Subcutaneous abdominal adipose tissue (tissue), 5 donors: ENCODE data around the gene TMEM45A.

Experiments
- H3K27ac ChIP-seq: one replicate; pipeline ENCODE4 v1.7.0; 2013; ENCODE audit warnings: low read depth, mild to moderate bottlenecking, inconsistent platforms, low read length, moderate library complexity
- H3K27me3 ChIP-seq, 5 donors: one replicate each; pipeline ENCODE4 v1.7.0; 2013; ENCODE audit warnings: low read length in 5 of 5, inconsistent platforms in 1 of 5; ENCODE audit not compliant: control insufficient read depth in 5 of 5, insufficient read depth in 4 of 5
- H3K36me3 ChIP-seq, 5 donors: one replicate each; pipeline ENCODE4 v1.7.0; 2013; ENCODE audit warnings: low read length in 5 of 5; ENCODE audit not compliant: control insufficient read depth in 5 of 5, insufficient read depth in 5 of 5
- H3K4me1 ChIP-seq, 5 donors: one replicate each; pipeline ENCODE4 v1.7.0; 2013; ENCODE audit warnings: low read length in 5 of 5, mild to moderate bottlenecking in 3 of 5, moderate library complexity in 1 of 5; ENCODE audit not compliant: control insufficient read depth in 5 of 5, insufficient read depth in 5 of 5
- H3K4me3 ChIP-seq, 5 donors: one replicate each; pipeline ENCODE4 v1.7.0; 2013; ENCODE audit warnings: low read length in 5 of 5, low read depth in 1 of 5
- H3K9ac ChIP-seq, 5 donors: one replicate each; pipeline ENCODE4 v1.7.0; 2013; ENCODE audit warnings: low read length in 5 of 5, mild to moderate bottlenecking in 4 of 5, moderate library complexity in 3 of 5
- H3K9me3 ChIP-seq, 5 donors: one replicate each; pipeline ENCODE4 v1.7.0; 2013; ENCODE audit warnings: low read length in 5 of 5; ENCODE audit not compliant: control insufficient read depth in 5 of 5
- donor health status: healthy.
- donor health status: healthy.
- donor health status: healthy.
- donor health status: healthy.
- donor health status: healthy.

TMEM45A gene

GRCh38 chr3:100562224-100562857 is 69.9 kb downstream of the TMEM45A start:
- Histone ChIP-seq H3K9ac (no peak overlapping the region), H3K27me3 (no peaks in the 10 kb centered on the region), H3K4me3 (no peak overlapping the region), H3K27ac (no peak overlapping the region), H3K36me3 (no peaks in the 10 kb centered on the region), H3K4me1 (no peaks in the 10 kb centered on the region), H3K9me3 (no peaks in the 10 kb centered on the region)

GRCh38 chr3:100563228-100563627 is 70.8 kb downstream of the TMEM45A start:
- H3K4me1 ChIP-seq = no peaks in the 10 kb centered on the region
- H3K9ac ChIP-seq = no peak overlapping the region
- H3K9me3 ChIP-seq = no peaks in the 10 kb centered on the region
- H3K27ac ChIP-seq = no peak overlapping the region
- no peak overlapping the region for H3K4me3 ChIP-seq
- no peaks in the 10 kb centered on the region for H3K27me3 ChIP-seq
- H3K36me3 ChIP-seq = no peaks in the 10 kb centered on the region

GRCh38 chr3:100563652-100564211 is 71.3 kb downstream of the TMEM45A start:
- H3K4me3 ChIP-seq = no peak overlapping the region
- no peak overlapping the region for H3K27ac ChIP-seq
- no peaks in the 10 kb centered on the region for H3K9me3 ChIP-seq
- no peaks in the 10 kb centered on the region for H3K27me3 ChIP-seq
- no peaks in the 10 kb centered on the region for H3K36me3 ChIP-seq
- no peaks in the 10 kb centered on the region for H3K4me1 ChIP-seq
- H3K9ac ChIP-seq = no peak overlapping the region

GRCh38 chr3:100570811-100571210 is 78.4 kb downstream of the TMEM45A start:
- H3K4me1 ChIP-seq = no peaks in the 10 kb centered on the region
- H3K9ac ChIP-seq = no peak overlapping the region
- H3K27ac ChIP-seq = no peak overlapping the region
- no peaks in the 10 kb centered on the region for H3K9me3 ChIP-seq
- no peak overlapping the region for H3K4me3 ChIP-seq
- no peaks in the 10 kb centered on the region for H3K27me3 ChIP-seq
- H3K36me3 ChIP-seq = peaks cover 0 to 5% (median 0%) of the 10 kb centered on the region in 5 donors

GRCh38 chr3:100574536-100574935 is 82.1 kb downstream of the TMEM45A start:
- H3K27ac ChIP-seq = no peak overlapping the region
- no peaks in the 10 kb centered on the region for H3K27me3 ChIP-seq
- H3K9me3 ChIP-seq = no peaks in the 10 kb centered on the region
- peaks cover 0 to 2% (median 0%) of the 10 kb centered on the region in 5 donors for H3K36me3 ChIP-seq
- H3K4me1 ChIP-seq = no peaks in the 10 kb centered on the region
- H3K9ac ChIP-seq = no peak overlapping the region
- H3K4me3 ChIP-seq = no peak overlapping the region

GRCh38 chr3:100575704-100576103 is 83.3 kb downstream of the TMEM45A start:
- no peaks in the 10 kb centered on the region for H3K9me3 ChIP-seq
- H3K4me1 ChIP-seq = no peaks in the 10 kb centered on the region
- H3K27ac ChIP-seq = no peak overlapping the region
- H3K27me3 ChIP-seq = no peaks in the 10 kb centered on the region
- H3K36me3 ChIP-seq = no peaks in the 10 kb centered on the region
- H3K4me3 ChIP-seq = no peak overlapping the region
- H3K9ac ChIP-seq = no peak overlapping the region

- Histone ChIP-seq H3K27ac (no peak overlapping the region), H3K9me3 (no peaks in the 10 kb centered on the region), H3K36me3 (no peaks in the 10 kb centered on the region), H3K4me1 (no peaks in the 10 kb centered on the region), H3K27me3 (no peaks in the 10 kb centered on the region), H3K4me3 (no peak overlapping the region), H3K9ac (no peak overlapping the region)
Measured at GRCh38 chr3:100577382-100578008, 85.1 kb downstream of the TMEM45A start.

- Histone ChIP-seq H3K27ac (no peak overlapping the region), H3K27me3 (no peaks in the 10 kb centered on the region), H3K4me3 (no peak overlapping the region), H3K9ac (no peak overlapping the region), H3K36me3 (no peaks in the 10 kb centered on the region), H3K9me3 (no peaks in the 10 kb centered on the region), H3K4me1 (no peaks in the 10 kb centered on the region)
Measured at GRCh38 chr3:100578646-100579045, 86.2 kb downstream of the TMEM45A start.

- H3K27me3 ChIP-seq = no peaks in the 10 kb centered on the region
- no peak overlapping the region for H3K27ac ChIP-seq
- no peak overlapping the region for H3K9ac ChIP-seq
- no peaks in the 10 kb centered on the region for H3K4me1 ChIP-seq
- H3K9me3 ChIP-seq = no peaks in the 10 kb centered on the region
- H3K36me3 ChIP-seq = no peaks in the 10 kb centered on the region
- H3K4me3 ChIP-seq = no peak overlapping the region
Measured at GRCh38 chr3:100580147-100580546, 87.7 kb downstream of the TMEM45A start.

- H3K9me3 ChIP-seq = no peaks in the 10 kb centered on the region
- H3K27ac ChIP-seq = no peak overlapping the region
- no peak overlapping the region for H3K4me3 ChIP-seq
- H3K27me3 ChIP-seq = no peaks in the 10 kb centered on the region
- H3K4me1 ChIP-seq = no peaks in the 10 kb centered on the region
- no peak overlapping the region for H3K9ac ChIP-seq
- H3K36me3 ChIP-seq = no peaks in the 10 kb centered on the region
Measured at GRCh38 chr3:100581650-100582049, 89.2 kb downstream of the TMEM45A start.
